ENCODE measurements around the gene THRA. TPM values are rescaled to one million over a fixed set of nuclear protein-coding genes. Genes with fewer than 3 reads are reported as not detected.

Gene THRA
- total and polyA plus RNA-seq, 2 of the 8 experiments (the other 6 are each of a cell fraction or from before 2014, with no cell fraction given), result 6.4 to 10.2 TPM

DNA sequence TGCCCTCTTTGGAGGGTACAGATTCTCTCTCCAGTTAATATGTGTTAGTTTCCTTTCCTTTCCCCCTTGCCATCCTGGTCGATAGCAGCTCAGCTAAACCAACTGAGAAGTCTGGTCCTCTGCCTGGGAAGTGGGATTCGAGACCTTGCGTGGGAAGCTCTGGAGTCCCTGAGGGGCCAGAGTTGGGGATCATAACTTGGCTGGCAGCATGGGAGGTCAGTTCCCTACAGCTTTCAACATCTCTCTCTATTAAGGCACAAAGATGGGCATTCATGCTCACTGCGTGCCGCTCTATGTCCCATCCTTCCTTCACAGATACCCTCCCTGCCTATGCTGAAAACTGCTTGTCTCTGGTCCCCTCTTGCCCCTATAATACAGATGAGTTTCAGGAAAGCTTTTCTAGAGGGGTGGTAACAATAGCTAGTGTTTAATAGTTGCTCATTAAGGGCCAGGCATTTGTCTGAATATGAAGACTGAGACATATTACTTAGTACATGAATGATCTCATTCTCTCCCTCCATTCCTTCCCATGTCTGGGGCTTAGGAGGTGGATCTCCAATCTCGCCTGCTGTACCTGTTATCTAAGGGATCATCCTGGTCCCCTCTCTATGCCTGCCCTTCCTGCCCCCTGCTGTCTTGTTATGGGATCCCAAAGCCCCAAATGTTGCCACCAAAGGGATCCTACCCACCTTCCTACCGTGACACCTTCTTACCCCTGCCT, 10.8 kb downstream of the THRA start:
- Histone ChIP-seq H4K20me1 (replicated peaks in 1 of 2; ENCODE audit: control insufficient read depth in 1 of 2, insufficient read depth in 2 of 2, low read length in 2 of 2) (no peaks in the 10 kb centered on the region), H3K4ac (replicated peaks; ENCODE audit: insufficient read length, low read depth, low read length) (no peak overlapping the region), H3K27ac (ENCODE audit: low read depth, low read length) (no peak overlapping the region), H2BK120ac (replicated peaks; ENCODE audit: low read depth, low read length) (no peak overlapping the region), H2BK5ac (ENCODE audit: low read depth, low read length) (no peak overlapping the region), H3K4me3 (ENCODE audit: extremely low read depth in 1 of 4, insufficient read depth in 2 of 4, low read depth in 3 of 4, low read length in 4 of 4) (no peak overlapping the region), H3K79me1 (ENCODE audit: low read depth, low read length) (peaks cover 3% of the 10 kb centered on the region; the same call in 1 of the 2 replicates), H3K23me2 (ENCODE audit: low read depth, low read length) (peaks cover 4% of the 10 kb centered on the region), H3K14ac (ENCODE audit: insufficient read length) (no peak overlapping the region), H3K9me3 (ENCODE audit: insufficient read depth in 2 of 2, low read depth in 1 of 2, low read length in 1 of 2) (no peaks in the 10 kb centered on the region), H3K18ac (ENCODE audit: extremely low read depth, low read length) (no peak overlapping the region), H3K9ac (replicated peaks in 1 of 4; ENCODE audit: extremely low read depth in 1 of 4, low read depth in 3 of 4, low read length in 3 of 4) (no peak overlapping the region), H2AK5ac (ENCODE audit: low read depth, low read length) (no peak overlapping the region; the same call in 1 of the 2 replicates), H2BK15ac (ENCODE audit: low read length) (0 out of 2 replicates have a peak overlapping the region, but pooled peaks have one; percentile 65), H4K5ac (ENCODE audit: insufficient read length, low read depth, low read length) (no peak overlapping the region), H2BK12ac (ENCODE audit: low read depth, low read length) (0 out of 2 replicates have a peak overlapping the region, but pooled peaks have one; percentile 75), H2AFZ (ENCODE audit: low read length) (no peak overlapping the region), H3K23ac (ENCODE audit: insufficient read length) (no peak overlapping the region), H3K4me2 (ENCODE audit: insufficient read depth in 1 of 2, low read depth in 2 of 2, low read length in 2 of 2) (no peak overlapping the region), H3K27me3 (replicated peaks in 1 of 4; ENCODE audit: control insufficient read depth in 3 of 4, extremely low read depth in 1 of 4, insufficient read depth in 3 of 4, low read length in 3 of 4) (no peaks in the 10 kb centered on the region), H3K4me1 (replicated peaks in 1 of 4; ENCODE audit: control insufficient read depth in 3 of 4, insufficient read depth in 4 of 4, low read length in 3 of 4) (peaks cover 22 to 47% (median 41%) of the 10 kb centered on the region in 4 experiments), H4K8ac (ENCODE audit: extremely low read depth, insufficient read depth, low read length) (no peak overlapping the region; the same call in 1 of the 2 replicates), H4K91ac (replicated peaks; ENCODE audit: insufficient read length, low read length) (no peak overlapping the region), H3K79me2 (ENCODE audit: control insufficient read depth in 1 of 2, insufficient read depth in 2 of 2, low read length in 2 of 2) (no peaks in the 10 kb centered on the region), H3K36me3 (ENCODE audit: control insufficient read depth in 2 of 4, insufficient read depth in 4 of 4, low read length in 3 of 4) (no peaks in the 10 kb centered on the region), H2BK20ac (ENCODE audit: low read length) (no peak overlapping the region), H3K56ac (replicated peaks; ENCODE audit: insufficient read length, low read depth, low read length) (no peak overlapping the region)
- POLR2A ChIA-PET (ENCODE audit: partially characterized antibody), result interaction anchor here (0.9 to 6.7 kb wide), 6 partner anchors 10 to 36 kb away, joined by 3 to 64 read pairs (median 4); partner anchors contain the start of genes MED24 and THRA
- TF ChIP-seq HDAC2 (IDR thresholded peaks at IDR 0.05; ENCODE audit: borderline replicate concordance in 1 of 2, low read depth in 2 of 2, low read length in 2 of 2), result no peak
- no peak for TF ChIP-seq ATF3 (IDR thresholded peaks at IDR 0.05; ENCODE audit: insufficient read depth, low read depth, low read length)
- no peak for TF ChIP-seq RBBP5 (IDR thresholded peaks at IDR 0.05; ENCODE audit: borderline replicate concordance, low read depth, low read length)
- TF ChIP-seq CREB1 (IDR thresholded peaks at IDR 0.05), result no peak
- TF ChIP-seq SUZ12 (IDR thresholded peaks at IDR 0.05; ENCODE audit: low read length), result no peak
- TF ChIP-seq TEAD4 (IDR thresholded peaks at IDR 0.05; ENCODE audit: low read depth, low read length), result no peak
- TF ChIP-seq CHD1 (IDR thresholded peaks at IDR 0.05; ENCODE audit: low read depth, low read length), result no peak
- TF ChIP-seq BACH1 (IDR thresholded peaks at IDR 0.05; ENCODE audit: low read length), result no peak
- FAIRE-seq (no peak), DNase-seq (ENCODE audit: low read depth in 1 of 2, low spot score in 2 of 2) (no peak)
- CTCF ChIA-PET (ENCODE audit: partially characterized antibody), result interaction anchor here (0.9 to 38.4 kb wide), 12 partner anchors 11 to 117 kb away, joined by 3 to 876 read pairs (median 42); partner anchors contain the start of genes CSF3, MED24, NR1D1 and THRA
- 90% methylated on average over 7 of the region's 7 CpGs; no CpG with 5 or more reads in 1 of the 2 experiments for WGBS, 2 experiments (ENCODE audit: extremely low coverage in 1 of 2, insufficient coverage in 1 of 2, insufficient read length in 1 of 2, insufficient replicate concordance in 2 of 2, low coverage in 1 of 2, low lambda C conversion rate in 2 of 2, missing lambda C conversion rate in 1 of 2)

Data from H1 (cell line).